Activated T-cell treated with anti-CD3 and anti-CD28 coated beads, Interleukin-2, amount 50 U/mL, for 24 hours (primary cell): ENCODE results near the gene SLC17A5.
"Not testable (repeated sequence)": the region's sequence is repeated elsewhere in the genome, so short reads cannot be mapped to it uniquely, and the experiment has no call there.

Source experiments
- DNase-seq: peaks from one replicate; pipeline ENCODE4 v3.0.0-alpha.2; 2020
- H3K27ac Mint-ChIP-seq: 2 replicates; pipeline ENCODE4 v1.8.0; 2020; ENCODE audit warnings: mild to moderate bottlenecking, mixed read lengths
- H3K27me3 Mint-ChIP-seq: 2 replicates; pipeline ENCODE4 v1.8.0; 2020; ENCODE audit warnings: mixed read lengths
- H3K36me3 Mint-ChIP-seq: 2 replicates; pipeline ENCODE4 v1.8.0; 2020; ENCODE audit warnings: low read depth, mixed read lengths
- H3K4me1 Mint-ChIP-seq: 2 replicates; pipeline ENCODE4 v1.8.0; 2020; ENCODE audit warnings: low read depth, mixed read lengths
- H3K4me3 Mint-ChIP-seq: 2 replicates; pipeline ENCODE4 v1.8.0; 2020; ENCODE audit warnings: mild to moderate bottlenecking, moderate library complexity, mixed read lengths
- H3K9me3 Mint-ChIP-seq: 2 replicates; pipeline ENCODE4 v1.8.0; 2020; ENCODE audit warnings: mixed read lengths

Gene SLC17A5

GRCh38 chr6:73556836-73557235, 97.0 kb downstream of the SLC17A5 start:
- no peaks in the 10 kb centered on the region for H3K27me3 Mint-ChIP-seq
- no peaks in the 10 kb centered on the region for H3K9me3 Mint-ChIP-seq
- no peak overlapping the region for H3K27ac Mint-ChIP-seq
- DNase-seq, result no peak
- peaks cover 20% of the 10 kb centered on the region for H3K4me1 Mint-ChIP-seq
- H3K36me3 Mint-ChIP-seq, result no peaks in the 10 kb centered on the region
- H3K4me3 Mint-ChIP-seq, result no peak overlapping the region

- not testable (repeated sequence) for H3K27me3 Mint-ChIP-seq, H3K4me3 Mint-ChIP-seq
These were observed 98.3 kb downstream of the SLC17A5 start for GRCh38 chr6:73555380-73555949.

GRCh38 chr6:73551115-73551514, 102.7 kb downstream of the SLC17A5 start:
- not testable (repeated sequence) for H3K27ac Mint-ChIP-seq, DNase-seq, H3K4me1 Mint-ChIP-seq, H3K27me3 Mint-ChIP-seq, H3K36me3 Mint-ChIP-seq, H3K9me3 Mint-ChIP-seq, H3K4me3 Mint-ChIP-seq

More at GRCh38 chr6:73555380-73555949, 98.3 kb downstream of the SLC17A5 start:
- not testable (repeated sequence) for H3K36me3 Mint-ChIP-seq, H3K9me3 Mint-ChIP-seq, H3K27ac Mint-ChIP-seq, DNase-seq
- peaks cover 14% of the 10 kb centered on the region for H3K4me1 Mint-ChIP-seq

- no peak for DNase-seq
- no peaks in the 10 kb centered on the region for H3K36me3 Mint-ChIP-seq
- H3K27ac Mint-ChIP-seq, result no peak overlapping the region
- no peaks in the 10 kb centered on the region for H3K9me3 Mint-ChIP-seq
- H3K4me3 Mint-ChIP-seq, result no peak overlapping the region
- H3K4me1 Mint-ChIP-seq, result no peaks in the 10 kb centered on the region
- no peaks in the 10 kb centered on the region for H3K27me3 Mint-ChIP-seq
These were observed 105.0 kb downstream of the SLC17A5 start for GRCh38 chr6:73548458-73549446.

GRCh38 chr6:73547036-73547435, 106.8 kb downstream of the SLC17A5 start:
- Mint-ChIP-seq H3K4me1 (no peaks in the 10 kb centered on the region), H3K36me3 (no peaks in the 10 kb centered on the region), H3K9me3 (no peaks in the 10 kb centered on the region), H3K27me3 (no peaks in the 10 kb centered on the region), H3K27ac (no peak overlapping the region), H3K4me3 (no peak overlapping the region)
- no peak for DNase-seq
